NCI-H69 (cell line): Measurements from ENCODE around the gene ZSCAN4.
A peak's percentile ranks its signal among the peaks of the same experiment; 100 is the strongest.

ENCODE experiments used
- DNase-seq: peaks from one replicate; lab custom pipeline; 2025; lab: John Stamatoyannopoulos, UW

ZSCAN4 gene

GRCh38 chr19:57668635-57669034, at the start of gene ZSCAN4:
ZSCAN4 (plus strand) TSS chr19:57668935; CDS start chr19:57676146, 7,211 bp downstream.
- DNase-seq = no peak

- peak; percentile 17 for DNase-seq
These were observed 47.9 kb upstream of the ZSCAN4 start for GRCh38 chr19:57620673-57621348.

- no peak for DNase-seq
These were observed 45.6 kb upstream of the ZSCAN4 start for GRCh38 chr19:57623091-57623490.

- DNase-seq = peak; percentile 97
These were observed 35.5 kb upstream of the ZSCAN4 start, which contains the start of gene ZNF211 for GRCh38 chr19:57632987-57633831. ZNF211 (plus strand) TSS chr19:57633168; CDS start chr19:57633347, 179 bp downstream.

- DNase-seq = no peak
These were observed 35.0 kb upstream of the ZSCAN4 start for GRCh38 chr19:57633832-57634131.

GRCh38 chr19:57637379-57637778, 31.4 kb upstream of the ZSCAN4 start:
- no peak for DNase-seq

GRCh38 chr19:57641715-57642234, 27.0 kb upstream of the ZSCAN4 start:
- DNase-seq = no peak

- DNase-seq = peak; percentile 34
These were observed 26.2 kb upstream of the ZSCAN4 start for GRCh38 chr19:57642396-57643046.

GRCh38 chr19:57643734-57644133, 25.0 kb upstream of the ZSCAN4 start:
- DNase-seq = no peak

- peak; percentile 97 for DNase-seq
These were observed 20.3 kb upstream of the ZSCAN4 start for GRCh38 chr19:57648331-57649003.

- DNase-seq = peak; percentile 80
These were observed 17.1 kb upstream of the ZSCAN4 start for GRCh38 chr19:57651654-57651996.

GRCh38 chr19:57653689-57654088, 15.0 kb upstream of the ZSCAN4 start:
- no peak for DNase-seq

- DNase-seq = no peak
These were observed 13.3 kb upstream of the ZSCAN4 start for GRCh38 chr19:57655443-57655842.

GRCh38 chr19:57656346-57656745, 12.4 kb upstream of the ZSCAN4 start:
- no peak for DNase-seq

- DNase-seq = peak; percentile 78
These were observed 4.2 kb upstream of the ZSCAN4 start for GRCh38 chr19:57664269-57665127.

GRCh38 chr19:57665261-57665806, 3.4 kb upstream of the ZSCAN4 start:
- peak; percentile 30 for DNase-seq

GRCh38 chr19:57667228-57667627, 1.5 kb upstream of the ZSCAN4 start:
- no peak for DNase-seq

- DNase-seq = no peak
These were observed 2.6 kb downstream of the ZSCAN4 start for GRCh38 chr19:57671124-57671895.

- no peak for DNase-seq
These were observed 3.7 kb downstream of the ZSCAN4 start for GRCh38 chr19:57672466-57672865.

GRCh38 chr19:57675881-57676280, 7.1 kb downstream of the ZSCAN4 start:
- DNase-seq = no peak
